ENCODE results near the gene MTHFD2L.

Gene MTHFD2L

GRCh38 chr4:74258963-74259362 is 101.0 kb downstream of the MTHFD2L start:
- DNase-seq: no peak

GRCh38 chr4:74260036-74260435 is 102.1 kb downstream of the MTHFD2L start:
- no peak for DNase-seq

- peak; percentile 1 for DNase-seq
These were observed 104.6 kb downstream of the MTHFD2L start for GRCh38 chr4:74262522-74262921.

GRCh38 chr4:74263551-74263950 is 105.6 kb downstream of the MTHFD2L start:
- no peak for DNase-seq

GRCh38 chr4:74266081-74266480 is 108.2 kb downstream of the MTHFD2L start:
- no peak for DNase-seq

- no peak for DNase-seq
These were observed 110.2 kb downstream of the MTHFD2L start for GRCh38 chr4:74267998-74268606.

GRCh38 chr4:74268643-74269042 is 110.7 kb downstream of the MTHFD2L start:
- no peak for DNase-seq

- no peak for DNase-seq
These were observed 120.6 kb downstream of the MTHFD2L start for GRCh38 chr4:74278490-74278889.

- no peak for DNase-seq
These were observed 121.8 kb downstream of the MTHFD2L start for GRCh38 chr4:74279716-74280115.

- no peak for DNase-seq
These were observed 125.0 kb downstream of the MTHFD2L start for GRCh38 chr4:74282926-74283325.

- no peak for DNase-seq
These were observed 125.7 kb downstream of the MTHFD2L start for GRCh38 chr4:74283614-74284013.

GRCh38 chr4:74284053-74284452 is 126.1 kb downstream of the MTHFD2L start:
- DNase-seq: no peak

GRCh38 chr4:74287164-74287563 is 129.2 kb downstream of the MTHFD2L start:
- DNase-seq: no peak

- DNase-seq: no peak
These were observed 129.9 kb downstream of the MTHFD2L start for GRCh38 chr4:74287791-74288190.

- DNase-seq: no peak
These were observed 133.6 kb downstream of the MTHFD2L start for GRCh38 chr4:74291471-74291870.

GRCh38 chr4:74292111-74292870 is 134.4 kb downstream of the MTHFD2L start:
- no peak for DNase-seq

- peak; percentile 42 for DNase-seq
These were observed 135.6 kb downstream of the MTHFD2L start for GRCh38 chr4:74293558-74293957.

GRCh38 chr4:74294681-74295080 is 136.8 kb downstream of the MTHFD2L start:
- DNase-seq: no peak

GRCh38 chr4:74297539-74297938 is 139.6 kb downstream of the MTHFD2L start:
- DNase-seq: no peak

GRCh38 chr4:74304095-74304625 is 146.2 kb downstream of the MTHFD2L start:
- DNase-seq: no peak

- no peak for DNase-seq
These were observed 147.1 kb downstream of the MTHFD2L start for GRCh38 chr4:74305000-74305399.

- DNase-seq: no peak
These were observed 149.3 kb downstream of the MTHFD2L start for GRCh38 chr4:74307170-74307569.

- no peak for DNase-seq
These were observed 150.3 kb downstream of the MTHFD2L start, which contains the start of gene EPGN for GRCh38 chr4:74308215-74308614. Gene EPGN (plus strand): TSS chr4:74308470. CDS start chr4:74308534, 64 bp downstream.

GRCh38 chr4:74309223-74309622 is 151.3 kb downstream of the MTHFD2L start:
- DNase-seq: no peak

All from NCI-H2029 (cell line).